H9 (cell line): ENCODE results near the gene DACH1. TPM values are rescaled to one million over a fixed set of nuclear protein-coding genes. Genes with fewer than 3 reads are reported as not detected.

Source experiments
- DNase-seq: peaks from one replicate; pipeline ENCODE4 v3.0.0-alpha.2; 2017
- H2AFZ ChIP-seq: one replicate; pipeline ENCODE4 v1.6.1; 2013; ENCODE audit warnings: mild to moderate bottlenecking, low read length, control low read depth, moderate library complexity
- H2AK5ac ChIP-seq: 2 replicates; pipeline ENCODE4 v1.6.1; 2013; ENCODE audit warnings: low read length, control low read depth, mixed read lengths; ENCODE audit not compliant: insufficient read length
- H2BK120ac ChIP-seq: one replicate; pipeline ENCODE4 v1.6.1; 2013; ENCODE audit warnings: low read depth, mild to moderate bottlenecking, low read length, control low read depth, inconsistent platforms; ENCODE audit not compliant: poor library complexity, severe bottlenecking
- H2BK12ac ChIP-seq: 2 replicates; pipeline ENCODE4 v1.6.1; 2013; ENCODE audit warnings: low read length, control low read depth, mixed read lengths, low read depth; ENCODE audit not compliant: insufficient read length
- H2BK15ac ChIP-seq: 2 replicates; pipeline ENCODE4 v1.6.1; 2013; ENCODE audit warnings: low read depth, low read length, control low read depth
- H2BK20ac ChIP-seq: one replicate; pipeline ENCODE4 v1.6.1; 2013; ENCODE audit warnings: low read depth, mild to moderate bottlenecking, low read length, control low read depth, inconsistent platforms; ENCODE audit not compliant: poor library complexity, severe bottlenecking
- H2BK5ac ChIP-seq: 2 replicates; pipeline ENCODE4 v1.6.1; 2013; ENCODE audit warnings: low read length, control low read depth, mixed read lengths; ENCODE audit not compliant: insufficient read length
- H3K14ac ChIP-seq: 2 replicates; pipeline ENCODE4 v1.6.1; 2013; ENCODE audit warnings: low read length, control low read depth; ENCODE audit not compliant: insufficient read depth
- H3K18ac ChIP-seq: 2 replicates; pipeline ENCODE4 v1.6.1; 2013; ENCODE audit warnings: low read depth, mild to moderate bottlenecking, mixed read lengths, low read length, control low read depth; ENCODE audit not compliant: insufficient read length
- H3K23ac ChIP-seq: 2 replicates; pipeline ENCODE4 v1.6.1; 2013; ENCODE audit warnings: low read length, control low read depth, mixed read lengths, low read depth; ENCODE audit not compliant: insufficient read length
- H3K23me2 ChIP-seq: 2 replicates; pipeline ENCODE4 v1.6.1; 2013; ENCODE audit warnings: low read depth, mild to moderate bottlenecking, mixed read lengths, low read length, control low read depth; ENCODE audit not compliant: insufficient read length, poor library complexity, severe bottlenecking
- H3K27ac ChIP-seq: 2 replicates; pipeline ENCODE4 v1.5.1; 2013; ENCODE audit warnings: low read length, control low read depth, mixed read lengths, low read depth; ENCODE audit not compliant: insufficient read length
- H3K27me3 ChIP-seq: 2 replicates; pipeline ENCODE4 v1.6.1; 2013; ENCODE audit warnings: low read length, control low read depth, inconsistent platforms; ENCODE audit not compliant: insufficient read depth
- H3K4ac ChIP-seq: 2 replicates; pipeline ENCODE4 v1.6.1; 2013; ENCODE audit warnings: low read depth, mild to moderate bottlenecking, control low read depth, inconsistent platforms, low read length, moderate library complexity
- H3K4me1 ChIP-seq: 2 replicates; pipeline ENCODE4 v1.6.1; 2013; ENCODE audit warnings: low read length, control low read depth, inconsistent platforms; ENCODE audit not compliant: insufficient read depth
- H3K4me2 ChIP-seq: 2 replicates; pipeline ENCODE4 v1.6.1; 2013; ENCODE audit warnings: low read length, control low read depth, mixed read lengths; ENCODE audit not compliant: insufficient read length, insufficient read depth
- H3K56ac ChIP-seq: 2 replicates; pipeline ENCODE4 v1.6.1; 2013; ENCODE audit warnings: low read depth, mild to moderate bottlenecking, mixed read lengths, low read length, control low read depth; ENCODE audit not compliant: insufficient read length
- H3K79me1 ChIP-seq: 2 replicates; pipeline ENCODE4 v1.6.1; 2013; ENCODE audit warnings: low read depth, mild to moderate bottlenecking, moderate library complexity, low read length, control low read depth, inconsistent platforms; ENCODE audit not compliant: insufficient read depth, poor library complexity, severe bottlenecking
- H3K79me2 ChIP-seq: 2 replicates; pipeline ENCODE4 v1.6.1; 2013; ENCODE audit warnings: low read length, control low read depth, inconsistent platforms; ENCODE audit not compliant: insufficient read depth
- H3K9ac ChIP-seq: 2 replicates; pipeline ENCODE4 v1.6.1; 2013; ENCODE audit warnings: low read length, control low read depth, mixed read lengths; ENCODE audit not compliant: insufficient read length; ENCODE audit errors: extremely low read depth
- H3K9me3 ChIP-seq: one replicate; pipeline ENCODE4 v1.6.1; 2013; ENCODE audit warnings: low read depth, low read length, inconsistent platforms; ENCODE audit not compliant: control insufficient read depth
- H3T11ph ChIP-seq: one replicate; pipeline ENCODE4 v1.6.1; 2013; ENCODE audit warnings: mild to moderate bottlenecking, low read length, control low read depth, inconsistent platforms
- H4K20me1 ChIP-seq: one replicate; pipeline ENCODE4 v1.6.1; 2013; ENCODE audit not compliant: control insufficient read depth, insufficient read length, insufficient read depth
- H4K5ac ChIP-seq: 2 replicates; pipeline ENCODE4 v1.6.1; 2013; ENCODE audit warnings: low read depth, mild to moderate bottlenecking, mixed read lengths, low read length, control low read depth; ENCODE audit not compliant: insufficient read length
- H4K8ac ChIP-seq: replicated peaks from 2 replicates; pipeline ENCODE4 v1.6.1; 2013; ENCODE audit warnings: low read length, control low read depth, mixed read lengths, low read depth; ENCODE audit not compliant: insufficient read length
- H4K91ac ChIP-seq: 2 replicates; pipeline ENCODE4 v1.6.1; 2013; ENCODE audit warnings: low read depth, mild to moderate bottlenecking, moderate library complexity, mixed read lengths, low read length, control low read depth; ENCODE audit not compliant: insufficient read length
- H3K27ac Mint-ChIP-seq, 3 experiments: 2 replicates in 2 of 3; 3 replicates in 1 of 3; pipeline ENCODE4 v1.8.0; 2020 to 2021; ENCODE audit warnings: mixed read lengths in 3 of 3, mild to moderate bottlenecking in 1 of 3, moderate library complexity in 1 of 3
- H3K27me3 Mint-ChIP-seq: 2 replicates; pipeline ENCODE4 v1.8.0; 2021; ENCODE audit warnings: low read depth, mild to moderate bottlenecking, moderate library complexity, mixed read lengths
- H3K36me3 Mint-ChIP-seq, 3 experiments: 2 replicates in 2 of 3; 3 replicates in 1 of 3; pipeline ENCODE4 v1.8.0; 2020 to 2021; ENCODE audit warnings: low read depth in 3 of 3, mixed read lengths in 3 of 3; ENCODE audit not compliant: insufficient read depth in 1 of 3
- H3K4me1 Mint-ChIP-seq, 2 experiments: 2 replicates each; pipeline ENCODE4 v1.8.0; 2020; ENCODE audit warnings: mixed read lengths in 2 of 2
- H3K4me3 Mint-ChIP-seq, 2 experiments: 2 replicates in 1 of 2; 3 replicates in 1 of 2; pipeline ENCODE4 v1.8.0; 2020 to 2021; ENCODE audit warnings: mild to moderate bottlenecking in 2 of 2, mixed read lengths in 2 of 2, moderate library complexity in 1 of 2
- H3K9me3 Mint-ChIP-seq, 2 experiments: 2 replicates in 1 of 2; 3 replicates in 1 of 2; pipeline ENCODE4 v1.8.0; 2020; ENCODE audit warnings: mild to moderate bottlenecking in 2 of 2, mixed read lengths in 2 of 2, moderate library complexity in 1 of 2
- WGBS: extraction: QIAGEN DNeasy Blood & Tissue Kit; methylation state at CpG from one replicate; pipeline ENCODE4 v1.1.7; 2013; ENCODE audit warnings: missing lambda C conversion rate, low lambda C conversion rate, mixed read lengths; ENCODE audit not compliant: insufficient read length; ENCODE audit errors: extremely low coverage; 5-methylcytosine and 5-hydroxymethylcytosine counted together
- total RNA-seq: library from RNA; stranded (reverse); gene quantifications from 2 replicates; pipeline ENCODE4 v1.2.1, GENCODE V29; 2021
- TF ChIP-seq, protein P1 (sequence below): fragments of 200-600 bp; sonication (generic); conservative IDR thresholded peaks from 3 replicates; pipeline ENCODE4 v1.8.0; 2021; ENCODE audit warnings: antibody characterized with exemption, mild to moderate bottlenecking

DACH1 gene
- total RNA-seq, 1 experiment from 2014 or later, result not detected

DNA sequence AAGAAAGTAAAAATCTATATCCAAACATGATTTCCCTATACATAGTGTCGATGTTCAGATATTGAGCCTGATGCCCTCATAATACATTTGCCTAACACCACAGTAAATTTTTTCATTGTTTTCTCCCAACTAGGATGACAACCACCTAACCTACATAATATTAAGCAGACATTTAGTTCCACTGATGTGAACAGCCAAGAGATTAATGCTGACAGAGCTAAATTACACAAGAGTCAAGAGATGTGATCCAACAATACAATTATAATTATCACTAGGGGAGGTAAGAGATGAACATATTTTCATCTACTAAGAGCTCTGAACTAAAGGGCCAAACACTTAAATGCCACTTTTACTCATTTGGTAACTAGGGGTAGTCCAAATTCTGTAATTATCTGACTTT, 145.9 kb downstream of the DACH1 start:
- no peak overlapping the region for H3K27ac Mint-ChIP-seq

More for the DNA sequence above, 145.9 kb downstream of the DACH1 start:
- H3K27me3 ChIP-seq, result no peaks in the 10 kb centered on the region
- H2BK20ac ChIP-seq, result no peak overlapping the region
- TF ChIP-seq, protein P1, sequence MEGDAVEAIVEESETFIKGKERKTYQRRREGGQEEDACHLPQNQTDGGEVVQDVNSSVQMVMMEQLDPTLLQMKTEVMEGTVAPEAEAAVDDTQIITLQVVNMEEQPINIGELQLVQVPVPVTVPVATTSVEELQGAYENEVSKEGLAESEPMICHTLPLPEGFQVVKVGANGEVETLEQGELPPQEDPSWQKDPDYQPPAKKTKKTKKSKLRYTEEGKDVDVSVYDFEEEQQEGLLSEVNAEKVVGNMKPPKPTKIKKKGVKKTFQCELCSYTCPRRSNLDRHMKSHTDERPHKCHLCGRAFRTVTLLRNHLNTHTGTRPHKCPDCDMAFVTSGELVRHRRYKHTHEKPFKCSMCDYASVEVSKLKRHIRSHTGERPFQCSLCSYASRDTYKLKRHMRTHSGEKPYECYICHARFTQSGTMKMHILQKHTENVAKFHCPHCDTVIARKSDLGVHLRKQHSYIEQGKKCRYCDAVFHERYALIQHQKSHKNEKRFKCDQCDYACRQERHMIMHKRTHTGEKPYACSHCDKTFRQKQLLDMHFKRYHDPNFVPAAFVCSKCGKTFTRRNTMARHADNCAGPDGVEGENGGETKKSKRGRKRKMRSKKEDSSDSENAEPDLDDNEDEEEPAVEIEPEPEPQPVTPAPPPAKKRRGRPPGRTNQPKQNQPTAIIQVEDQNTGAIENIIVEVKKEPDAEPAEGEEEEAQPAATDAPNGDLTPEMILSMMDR, result no peak
- H4K8ac ChIP-seq, result no peak overlapping the region
- H2AK5ac ChIP-seq, result no peak overlapping the region
- no peaks in the 10 kb centered on the region for H3K23me2 ChIP-seq
- no peaks in the 10 kb centered on the region for H3K9me3 ChIP-seq
- Mint-ChIP-seq H3K4me1 (peaks cover 9 to 12% of the 10 kb centered on the region in 2 experiments), H3K9me3 (no peaks in the 10 kb centered on the region), H3K27me3 (no peaks in the 10 kb centered on the region), H3K4me3 (no peak overlapping the region), H3K36me3 (no peaks in the 10 kb centered on the region)
- no peak overlapping the region for H2BK12ac ChIP-seq
- no peaks in the 10 kb centered on the region for H3K79me2 ChIP-seq
- H4K20me1 ChIP-seq, result no peaks in the 10 kb centered on the region
- H3K23ac ChIP-seq, result no peak overlapping the region
- H3K56ac ChIP-seq, result no peak overlapping the region
- no peak overlapping the region for H4K91ac ChIP-seq
- no peak overlapping the region for H4K5ac ChIP-seq
- H3K79me1 ChIP-seq, result no peaks in the 10 kb centered on the region
- H3K4me1 ChIP-seq, result no peaks in the 10 kb centered on the region
- H2AFZ ChIP-seq, result no peak overlapping the region
- no peak overlapping the region for H2BK120ac ChIP-seq
- no peak overlapping the region for H3K4ac ChIP-seq
- H2BK15ac ChIP-seq, result no peak overlapping the region
- no peak overlapping the region for H3K9ac ChIP-seq
- no peak overlapping the region for H3K4me2 ChIP-seq
- no peak overlapping the region for H3T11ph ChIP-seq
- DNase-seq, result no peak
- H3K27ac ChIP-seq, result no peak overlapping the region
- H2BK5ac ChIP-seq, result no peak overlapping the region
- H3K14ac ChIP-seq, result no peak overlapping the region
- no peak overlapping the region for H3K18ac ChIP-seq
- no CpG with 5 or more reads among the region's 1 CpG for whole genome bisulfite sequencing
